ENCODE data around the gene EEF1G.

The EEF1G gene

GRCh38 chr11:62613291-62613778, 39.6 kb upstream of the EEF1G start:
- H3K36me3 ChIP-seq (ENCODE audit: control insufficient read depth, low read length), result peaks cover 40% of the 10 kb centered on the region
- H3K27ac ChIP-seq (ENCODE audit: low read depth, low read length), result peak overlapping the region; percentile 64; the same call in 1 of the 2 replicates
- peaks cover 12% of the 10 kb centered on the region for H3F3A ChIP-seq (ENCODE audit: control insufficient read depth, insufficient read depth)
- no peaks in the 10 kb centered on the region for H3K27me3 ChIP-seq (ENCODE audit: control insufficient read depth, low read length)
- H3K4me1 ChIP-seq (ENCODE audit: control insufficient read depth, low read length), result peaks cover 21% of the 10 kb centered on the region
- TF ChIP-seq EZH2phosphoT487 (IDR thresholded peaks at IDR 0.05; ENCODE audit: borderline replicate concordance, low read length), result no peak
- no peak for TF ChIP-seq CTCF (IDR thresholded peaks at IDR 0.05; ENCODE audit: low read depth, low read length, poor library complexity, severe bottlenecking)
- H3K4me3 ChIP-seq (ENCODE audit: low read length), result peak overlapping the region; percentile 92
- H3K79me2 ChIP-seq (ENCODE audit: control insufficient read depth, low read length), result peaks cover 17% of the 10 kb centered on the region
- H3K4me2 ChIP-seq (ENCODE audit: low read length), result peak overlapping the region; percentile 98; the same call in 1 of the 2 replicates
- no peaks in the 10 kb centered on the region for H3K9me2 ChIP-seq (replicated peaks; ENCODE audit: control insufficient read depth, low read length)
- H3K9me3 ChIP-seq (ENCODE audit: control insufficient read depth, insufficient read depth, low read length), result no peaks in the 10 kb centered on the region
- H4K20me1 ChIP-seq (ENCODE audit: control insufficient read depth, insufficient read depth, low read depth, low read length), result no peaks in the 10 kb centered on the region

- Histone ChIP-seq H4K20me1 (ENCODE audit: control insufficient read depth, insufficient read depth, low read depth, low read length) (no peaks in the 10 kb centered on the region), H3K4me1 (ENCODE audit: control insufficient read depth, low read length) (peaks cover 29% of the 10 kb centered on the region), H3K4me3 (ENCODE audit: low read length) (peak within 1 kb of the TSS; percentile 92), H3K9me3 (ENCODE audit: control insufficient read depth, insufficient read depth, low read length) (no peaks in the 10 kb centered on the region), H3K4me2 (ENCODE audit: low read length) (peak within 1 kb of the TSS; percentile 98), H3K27me3 (ENCODE audit: control insufficient read depth, low read length) (no peaks in the 10 kb centered on the region), H3F3A (ENCODE audit: control insufficient read depth, insufficient read depth) (peaks cover 15% of the 10 kb centered on the region), H3K9me2 (replicated peaks; ENCODE audit: control insufficient read depth, low read length) (no peaks in the 10 kb centered on the region), H3K36me3 (ENCODE audit: control insufficient read depth, low read length) (peaks cover 46% of the 10 kb centered on the region), H3K79me2 (ENCODE audit: control insufficient read depth, low read length) (peaks cover 17% of the 10 kb centered on the region), H3K27ac (ENCODE audit: low read depth, low read length) (peak within 1 kb of the TSS; percentile 64)
- TF ChIP-seq CTCF (IDR thresholded peaks at IDR 0.05; ENCODE audit: low read depth, low read length, poor library complexity, severe bottlenecking) (peak; percentile 91), EZH2phosphoT487 (IDR thresholded peaks at IDR 0.05; ENCODE audit: borderline replicate concordance, low read length) (no peak)
These were observed 38.9 kb upstream of the EEF1G start, which contains the start of the genes EML3 and ROM1 for GRCh38 chr11:62612366-62613290. Gene EML3 (minus strand): TSS chr11:62612775. CDS start chr11:62612457, 318 bp downstream. Gene ROM1 (plus strand): TSS chr11:62613257. CDS start chr11:62613282, 25 bp downstream.

GRCh38 chr11:62611705-62612365, 38.1 kb upstream of the EEF1G start:
- no peaks in the 10 kb centered on the region for H4K20me1 ChIP-seq (ENCODE audit: control insufficient read depth, insufficient read depth, low read depth, low read length)
- H3K4me3 ChIP-seq (ENCODE audit: low read length), result peak overlapping the region; percentile 92
- H3K4me1 ChIP-seq (ENCODE audit: control insufficient read depth, low read length), result peaks cover 36% of the 10 kb centered on the region
- H3K79me2 ChIP-seq (ENCODE audit: control insufficient read depth, low read length), result peaks cover 17% of the 10 kb centered on the region
- peak overlapping the region; percentile 98 for H3K4me2 ChIP-seq (ENCODE audit: low read length)
- peak overlapping the region; percentile 64 for H3K27ac ChIP-seq (ENCODE audit: low read depth, low read length)
- no peaks in the 10 kb centered on the region for H3K9me2 ChIP-seq (replicated peaks; ENCODE audit: control insufficient read depth, low read length)
- H3F3A ChIP-seq (ENCODE audit: control insufficient read depth, insufficient read depth), result peaks cover 15% of the 10 kb centered on the region
- H3K36me3 ChIP-seq (ENCODE audit: control insufficient read depth, low read length), result peaks cover 42% of the 10 kb centered on the region
- no peaks in the 10 kb centered on the region for H3K27me3 ChIP-seq (ENCODE audit: control insufficient read depth, low read length)
- TF ChIP-seq EZH2phosphoT487 (IDR thresholded peaks at IDR 0.05; ENCODE audit: borderline replicate concordance, low read length) (no peak), CTCF (IDR thresholded peaks at IDR 0.05; ENCODE audit: low read depth, low read length, poor library complexity, severe bottlenecking) (no peak)
- no peaks in the 10 kb centered on the region for H3K9me3 ChIP-seq (ENCODE audit: control insufficient read depth, insufficient read depth, low read length)
